CD4-positive, alpha-beta memory T cell (primary cell): ENCODE results near the gene KCNIP1. TPM values are rescaled to one million over a fixed set of nuclear protein-coding genes. Genes with fewer than 3 reads are reported as not detected.
A peak's percentile ranks its signal among the peaks of the same experiment; 100 is the strongest.

Experiments
- CTCF ChIA-PET: fragments of 350-600 bp; sonication (Branson Sonifier 250); formaldehyde crosslinking; loops from one replicate; lab custom pipeline; 2021; ENCODE audit warnings: inconsistent platforms; ENCODE audit not compliant: partially characterized antibody; lab: Charles Lee
- POLR2A ChIA-PET: fragments of 350-600 bp; sonication (Branson Sonifier 250); formaldehyde crosslinking; loops from one replicate; lab custom pipeline; 2021; ENCODE audit not compliant: partially characterized antibody; lab: Charles Lee
- DNase-seq, 5 donors: peaks; one replicate each; pipeline versions ENCODE4 v3.0.0 to v3.0.0-alpha.2; 2020 to 2022; ENCODE audit warnings: mixed read lengths in 1 of 5
- H3K27ac ChIP-seq: one replicate; pipeline ENCODE4 v1.7.0; 2013; ENCODE audit warnings: low read depth, low read length
- H3K27me3 ChIP-seq: 2 replicates; pipeline ENCODE4 v1.7.0; 2013; ENCODE audit warnings: mild to moderate bottlenecking, low read length, moderate library complexity; ENCODE audit not compliant: insufficient read depth
- H3K36me3 ChIP-seq: 2 replicates; pipeline ENCODE4 v1.7.0; 2013; ENCODE audit warnings: mild to moderate bottlenecking, low read length, moderate library complexity; ENCODE audit not compliant: insufficient read depth
- H3K4me1 ChIP-seq: 2 replicates; pipeline ENCODE4 v1.7.0; 2013; ENCODE audit warnings: mild to moderate bottlenecking, low read length, moderate library complexity; ENCODE audit not compliant: insufficient read depth
- H3K4me3 ChIP-seq, 2 donors: one replicate each; pipeline ENCODE4 v1.7.0; 2013; ENCODE audit warnings: low read length in 2 of 2, mild to moderate bottlenecking in 1 of 2
- H3K9me3 ChIP-seq, 2 donors: one replicate each; pipeline ENCODE4 v1.7.0; 2013; ENCODE audit warnings: low read length in 2 of 2, control low read depth in 1 of 2; ENCODE audit not compliant: control insufficient read depth in 1 of 2
- H3K27ac Mint-ChIP-seq, 7 donors: one replicate each; pipeline ENCODE4 v1.8.0; 2020 to 2021; ENCODE audit warnings: mixed read lengths in 7 of 7, mild to moderate bottlenecking in 6 of 7, inconsistent platforms in 3 of 7, moderate library complexity in 3 of 7
- H3K27me3 Mint-ChIP-seq, 2 donors: one replicate each; pipeline ENCODE4 v1.8.0; 2020 to 2021; ENCODE audit warnings: mixed read lengths in 2 of 2
- H3K36me3 Mint-ChIP-seq, 2 donors: one replicate each; pipeline ENCODE4 v1.8.0; 2020 to 2021; ENCODE audit warnings: mixed read lengths in 2 of 2, inconsistent platforms in 1 of 2, mild to moderate bottlenecking in 1 of 2
- H3K4me1 Mint-ChIP-seq, 4 donors: one replicate each; pipeline ENCODE4 v1.8.0; 2020 to 2021; ENCODE audit warnings: mixed read lengths in 4 of 4, mild to moderate bottlenecking in 1 of 4
- H3K4me3 Mint-ChIP-seq, 8 donors: one replicate each; pipeline ENCODE4 v1.8.0; 2020 to 2021; ENCODE audit warnings: mixed read lengths in 8 of 8, mild to moderate bottlenecking in 7 of 8, moderate library complexity in 6 of 8, inconsistent platforms in 3 of 8
- H3K9me3 Mint-ChIP-seq, 8 donors: one replicate each; pipeline ENCODE4 v1.8.0; 2020 to 2021; ENCODE audit warnings: mixed read lengths in 8 of 8, mild to moderate bottlenecking in 5 of 8, inconsistent platforms in 3 of 8, moderate library complexity in 1 of 8
- intact Hi-C: fragments of 100-400 bp; cut with micrococcal nuclease; formaldehyde crosslinking; loops from one replicate; pipeline ENCODE4 v1.15.1; 2023
- polyA plus RNA-seq, 2 donors: library from polyadenylated mRNA; unstranded; fragments of 300-500 nt; fragmentation: Illumina TruSeq; gene quantifications; one replicate each; pipeline ENCODE4 v1.2.3, GENCODE V29; 2021
- total RNA-seq, 2 experiments: library from RNA; stranded (reverse); gene quantifications; one replicate each; pipeline ENCODE4 v1.2.3, GENCODE V29; 2021

KCNIP1 gene
- total and polyA plus RNA-seq, 4 experiments from 2014 or later, result not detected

DNA sequence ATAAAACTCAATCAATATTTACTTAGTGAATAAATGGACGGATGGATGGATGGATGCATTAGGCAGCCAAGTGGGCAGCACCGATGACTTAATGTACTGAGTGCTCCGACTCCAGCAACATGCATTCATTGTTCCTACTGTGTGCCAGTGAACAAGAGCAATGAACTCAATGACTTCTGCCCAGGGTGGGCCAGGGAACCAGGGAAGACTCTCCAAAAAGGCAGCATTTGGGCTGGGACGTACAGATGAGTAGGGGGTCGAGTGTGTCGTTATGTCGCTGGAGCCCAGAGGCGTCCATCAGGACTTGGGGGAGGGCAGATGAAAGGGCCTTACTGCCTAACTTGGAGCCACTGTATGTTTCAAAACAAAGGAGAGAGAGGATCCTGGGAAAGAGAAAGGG, 126.4 kb downstream of the KCNIP1 start:
- no peaks in the 10 kb centered on the region for H3K9me3 ChIP-seq
- Mint-ChIP-seq H3K4me1 (peaks cover 15 to 37% (median 22%) of the 10 kb centered on the region in 4 donors), H3K27ac (no peak overlapping the region), H3K4me3 (no peak overlapping the region), H3K27me3 (peaks cover 0 to 2% of the 10 kb centered on the region in 2 donors), H3K9me3 (no peaks in the 10 kb centered on the region), H3K36me3 (no peaks in the 10 kb centered on the region)
- intact Hi-C loops, result no loop called here
- CTCF ChIA-PET, result interaction anchor here (1.2 kb wide), 1 partner anchor 20 kb away, joined by 3 read pairs; no protein-coding TSS in a partner anchor
- no peak overlapping the region for H3K27ac ChIP-seq
- peaks cover 19% of the 10 kb centered on the region for H3K4me1 ChIP-seq
- POLR2A ChIA-PET, result no interaction called here
- H3K27me3 ChIP-seq, result no peaks in the 10 kb centered on the region
- H3K36me3 ChIP-seq, result no peaks in the 10 kb centered on the region
- H3K4me3 ChIP-seq, result no peak overlapping the region
- no peak for DNase-seq

DNA sequence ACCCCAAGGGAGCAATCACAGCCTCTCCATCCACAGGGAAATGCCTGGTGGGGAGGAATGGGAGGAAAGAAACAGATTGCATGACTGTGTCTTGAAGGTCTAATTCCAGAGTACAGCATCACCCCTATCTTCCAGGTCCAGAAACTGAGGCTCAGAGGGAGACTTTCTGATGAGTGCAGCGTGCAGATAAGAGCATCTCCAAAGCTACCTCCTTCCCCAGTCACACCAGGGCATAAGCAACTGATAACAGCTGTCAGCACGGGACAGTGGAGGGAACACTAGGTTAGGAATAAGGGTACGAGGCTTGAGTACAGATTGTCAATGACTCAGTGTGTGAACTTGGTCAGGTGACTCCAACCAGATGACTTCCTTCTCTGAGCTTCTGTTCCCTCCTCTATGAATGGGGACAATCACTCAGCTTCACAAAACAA, 126.9 kb downstream of the KCNIP1 start:
- H3K4me1 ChIP-seq, result peaks cover 19% of the 10 kb centered on the region
- no peak for DNase-seq
- Mint-ChIP-seq H3K36me3 (no peaks in the 10 kb centered on the region), H3K4me3 (no peak overlapping the region), H3K9me3 (no peaks in the 10 kb centered on the region), H3K27me3 (peaks cover 0 to 2% of the 10 kb centered on the region in 2 donors), H3K4me1 (peaks cover 15 to 37% (median 22%) of the 10 kb centered on the region in 4 donors), H3K27ac (no peak overlapping the region)
- H3K4me3 ChIP-seq, result no peak overlapping the region
- ChIA-PET CTCF (interaction anchor here (1.1 to 3.9 kb wide), 6 partner anchors 11 to 546 kb away, joined by 3 to 44 read pairs (median 4); no protein-coding TSS in a partner anchor), POLR2A (no interaction called here)
- no peaks in the 10 kb centered on the region for H3K27me3 ChIP-seq
- no peaks in the 10 kb centered on the region for H3K9me3 ChIP-seq
- intact Hi-C loops, result no loop called here
- no peaks in the 10 kb centered on the region for H3K36me3 ChIP-seq
- H3K27ac ChIP-seq, result no peak overlapping the region

DNA sequence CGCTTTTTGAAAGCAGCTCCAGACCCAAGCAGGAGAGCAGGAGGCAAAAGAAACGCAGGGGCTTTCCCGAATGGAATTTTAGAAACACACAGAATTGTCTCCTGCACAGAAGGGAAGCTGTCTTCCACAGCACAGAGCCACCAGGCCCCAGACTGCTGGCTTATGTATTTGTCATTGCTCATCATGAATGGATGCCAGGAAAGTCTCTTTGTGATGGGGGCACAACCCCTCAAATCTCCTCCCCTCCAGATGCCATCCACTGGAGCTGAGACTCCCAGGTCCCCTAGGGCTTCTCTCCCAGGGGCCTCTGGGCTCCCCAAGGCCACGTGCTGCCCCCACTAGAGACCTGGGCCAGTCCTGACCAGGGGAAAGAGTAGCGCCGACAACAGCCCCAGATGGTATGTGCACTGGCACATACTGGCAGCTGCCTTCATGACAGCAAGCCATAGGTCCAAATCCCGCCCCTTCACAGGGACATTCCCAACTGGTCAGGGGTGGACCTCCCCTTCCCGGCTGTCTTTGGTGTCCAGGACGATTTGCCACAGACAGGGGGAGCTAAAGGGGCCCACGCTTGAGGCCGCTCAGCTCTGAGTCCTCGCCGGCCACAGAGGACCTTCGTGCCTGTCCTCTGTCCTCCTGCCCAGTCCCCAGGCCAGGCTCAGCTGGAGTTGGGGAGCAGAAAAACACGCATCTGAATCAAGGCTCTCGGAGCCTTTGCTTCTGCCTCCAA, 127.8 kb downstream of the KCNIP1 start:
- ChIA-PET POLR2A (no interaction called here), CTCF (interaction anchor here (1.0 to 3.9 kb wide), 8 partner anchors 10 to 547 kb away, joined by 3 to 44 read pairs (median 4); no protein-coding TSS in a partner anchor)
- H3K27me3 Mint-ChIP-seq, result peaks cover 3 to 4% of the 10 kb centered on the region in 2 donors
- peaks cover 15 to 37% (median 22%) of the 10 kb centered on the region in 4 donors for H3K4me1 Mint-ChIP-seq
- no peaks in the 10 kb centered on the region for H3K27me3 ChIP-seq
- H3K36me3 Mint-ChIP-seq, result no peaks in the 10 kb centered on the region
- H3K27ac ChIP-seq, result no peak overlapping the region
- peaks cover 0 to 3% (median 0%) of the 10 kb centered on the region in 8 donors for H3K9me3 Mint-ChIP-seq
- no peak for DNase-seq
- intact Hi-C loops, result loop anchor here (2.0 kb wide), 1 partner anchor 405 kb away; no protein-coding TSS in a partner anchor
- no peak overlapping the region for H3K4me3 ChIP-seq
- no peaks in the 10 kb centered on the region for H3K36me3 ChIP-seq
- H3K27ac Mint-ChIP-seq, result no peak overlapping the region
- peak overlapping the region in 1 of 8 donors; percentile 7 for H3K4me3 Mint-ChIP-seq
- H3K9me3 ChIP-seq, result no peaks in the 10 kb centered on the region
- H3K4me1 ChIP-seq, result peaks cover 19% of the 10 kb centered on the region

DNA sequence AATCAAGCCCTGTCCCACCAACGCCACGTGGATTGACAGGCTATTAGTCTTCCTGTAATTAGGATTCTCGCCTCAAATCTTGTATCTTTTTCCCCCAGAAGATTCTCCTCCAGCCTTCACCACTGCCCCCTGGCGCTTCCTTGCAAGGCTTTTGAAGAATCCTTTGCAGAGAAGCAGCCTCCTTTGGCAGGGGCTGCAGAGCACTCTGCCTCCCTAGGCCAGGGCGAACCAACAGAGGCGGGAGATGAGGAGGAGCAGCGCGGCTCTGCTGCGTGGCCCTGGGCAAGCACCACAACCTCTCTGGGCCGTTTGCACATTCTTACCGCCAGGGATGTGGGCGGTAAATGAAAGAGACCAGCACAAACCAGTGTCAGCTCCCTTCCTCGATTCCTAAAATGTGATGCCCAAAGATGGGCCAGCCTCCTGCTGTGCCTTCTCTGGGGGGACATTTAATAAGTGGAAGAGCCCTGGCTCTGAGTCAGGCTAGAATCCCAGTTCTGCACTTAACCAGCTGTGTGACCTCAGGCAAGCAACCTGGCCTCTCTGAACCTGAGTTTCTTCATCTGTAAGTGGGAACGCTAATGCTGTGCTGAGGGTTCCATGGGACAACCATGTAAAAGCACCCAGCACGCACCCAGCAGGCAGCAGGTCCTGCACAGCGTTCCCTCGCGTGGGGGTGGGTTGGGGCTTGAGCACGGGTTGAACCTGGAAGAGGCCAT, 128.6 kb downstream of the KCNIP1 start:
- CTCF ChIA-PET, result interaction anchor here (1.0 to 3.9 kb wide), 5 partner anchors 8 to 199 kb away, joined by 3 to 44 read pairs (median 17); no protein-coding TSS in a partner anchor

DNA sequence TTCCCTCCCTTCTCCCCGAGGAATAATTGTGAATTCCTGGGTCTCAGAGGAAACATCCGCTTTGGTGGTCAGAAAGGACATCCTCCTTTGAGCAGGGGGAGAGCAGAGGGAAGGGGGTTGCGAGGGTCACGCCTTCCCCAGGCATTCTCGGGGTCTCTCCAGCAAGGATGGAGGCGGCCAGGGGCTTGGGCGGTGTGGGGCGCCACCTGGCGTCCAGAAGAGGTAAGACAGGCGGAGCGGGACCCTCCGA, 129.1 kb downstream of the KCNIP1 start:
- Mint-ChIP-seq H3K36me3 (no peaks in the 10 kb centered on the region), H3K27me3 (peaks cover 4 to 7% of the 10 kb centered on the region in 2 donors), H3K4me3 (peak overlapping the region; percentile 72 to 93 (median 85)), H3K4me1 (peaks cover 15 to 37% (median 22%) of the 10 kb centered on the region in 4 donors), H3K27ac (peak overlapping the region in 3 of 7 donors; percentile 25 to 77 (median 74)), H3K9me3 (peaks cover 0 to 3% (median 0%) of the 10 kb centered on the region in 8 donors)
- DNase-seq, result peak in 3 of 5 donors; percentile 36 to 48 (median 40)
- no peaks in the 10 kb centered on the region for H3K27me3 ChIP-seq
- CTCF ChIA-PET, result interaction anchor here (0.9 to 3.9 kb wide), 7 partner anchors 9 to 535 kb away, joined by 3 to 44 read pairs (median 4); no protein-coding TSS in a partner anchor
- no peaks in the 10 kb centered on the region for H3K36me3 ChIP-seq
- POLR2A ChIA-PET, result no interaction called here
- intact Hi-C loops, result loop anchor here (2.0 kb wide), 1 partner anchor 406 kb away; no protein-coding TSS in a partner anchor
- no peak overlapping the region for H3K27ac ChIP-seq
- H3K4me3 ChIP-seq, result peak overlapping the region in 1 of 2 donors; percentile 43
- peaks cover 19% of the 10 kb centered on the region for H3K4me1 ChIP-seq
- no peaks in the 10 kb centered on the region for H3K9me3 ChIP-seq

More for the DNA sequence above, 128.6 kb downstream of the KCNIP1 start:
- H3K27me3 ChIP-seq, result no peaks in the 10 kb centered on the region
- intact Hi-C loops, result loop anchor here (2.0 kb wide), 1 partner anchor 406 kb away; no protein-coding TSS in a partner anchor
- H3K27ac ChIP-seq, result no peak overlapping the region
- peak overlapping the region in 1 of 2 donors; percentile 43 for H3K4me3 ChIP-seq
- Mint-ChIP-seq H3K27me3 (peaks cover 4% of the 10 kb centered on the region in 2 donors), H3K27ac (peak overlapping the region in 1 of 7 donors; percentile 77), H3K4me1 (peaks cover 15 to 37% (median 22%) of the 10 kb centered on the region in 4 donors), H3K36me3 (no peaks in the 10 kb centered on the region), H3K9me3 (peaks cover 0 to 3% (median 0%) of the 10 kb centered on the region in 8 donors), H3K4me3 (peak overlapping the region; percentile 30 to 93 (median 85))
- H3K4me1 ChIP-seq, result peaks cover 19% of the 10 kb centered on the region
- peak in 1 of 5 donors; percentile 7 for DNase-seq
- no peaks in the 10 kb centered on the region for H3K9me3 ChIP-seq
- no peaks in the 10 kb centered on the region for H3K36me3 ChIP-seq
- POLR2A ChIA-PET, result no interaction called here

DNA sequence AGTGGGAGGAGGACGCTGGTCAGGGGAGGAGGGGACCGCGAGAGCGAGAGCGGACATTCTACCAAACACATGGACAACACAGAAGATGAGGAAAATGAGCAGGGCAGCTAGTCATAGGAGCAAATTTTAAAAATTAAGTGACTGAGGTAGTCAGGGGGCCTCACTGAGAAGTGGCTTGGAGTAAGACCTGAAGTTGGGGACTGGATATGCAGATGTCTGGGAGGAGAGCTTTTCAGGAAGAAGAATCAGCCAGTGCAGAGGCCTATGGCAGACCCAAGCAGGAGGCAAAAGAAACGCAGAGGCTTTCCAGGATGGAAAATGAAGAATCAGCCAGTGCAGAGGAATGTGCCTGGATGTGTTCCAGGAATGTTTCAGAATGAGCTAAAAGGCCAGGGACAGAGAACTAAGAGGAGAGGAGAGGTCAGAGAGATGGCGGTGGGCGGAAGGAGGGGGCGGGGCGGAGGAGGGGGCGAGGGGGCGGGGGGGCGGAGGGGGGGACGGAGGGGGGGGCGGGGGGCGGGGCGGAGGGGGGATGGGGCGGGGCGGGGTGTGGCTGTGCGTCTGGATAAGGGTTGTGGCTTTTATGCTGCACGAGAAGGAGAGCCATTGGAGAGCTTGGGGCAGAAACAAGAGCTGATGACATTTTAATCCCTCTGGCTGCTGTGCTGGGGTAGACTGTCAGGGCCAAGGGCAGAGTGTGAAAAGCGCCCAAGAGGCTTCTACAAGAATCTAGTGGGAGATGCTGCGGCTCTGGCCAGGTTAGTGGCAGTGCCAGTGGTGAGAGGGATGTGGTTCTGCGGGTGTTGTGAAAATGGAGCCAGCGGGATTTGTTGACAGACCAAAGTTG, 129.6 kb downstream of the KCNIP1 start:
- intact Hi-C loops, result loop anchor here (2.0 kb wide), 1 partner anchor 407 kb away; no protein-coding TSS in a partner anchor
- H3K9me3 Mint-ChIP-seq, result peaks cover 0 to 3% (median 0%) of the 10 kb centered on the region in 8 donors
- H3K27ac Mint-ChIP-seq, result peak overlapping the region in 6 of 7 donors; percentile 25 to 82 (median 76)
- H3K4me1 Mint-ChIP-seq, result peaks cover 15 to 37% (median 22%) of the 10 kb centered on the region in 4 donors
- no peaks in the 10 kb centered on the region for H3K27me3 ChIP-seq
- H3K27me3 Mint-ChIP-seq, result peaks cover 5 to 7% of the 10 kb centered on the region in 2 donors
- no peak overlapping the region for H3K27ac ChIP-seq
- no peaks in the 10 kb centered on the region for H3K36me3 Mint-ChIP-seq
- DNase-seq, result peak in 1 of 5 donors; percentile 38
- ChIA-PET POLR2A (no interaction called here), CTCF (interaction anchor here (0.7 to 3.9 kb wide), 14 partner anchors 7 to 535 kb away, joined by 3 to 44 read pairs (median 4); no protein-coding TSS in a partner anchor)
- peaks cover 19% of the 10 kb centered on the region for H3K4me1 ChIP-seq
- peak overlapping the region in 1 of 2 donors; percentile 43 for H3K4me3 ChIP-seq
- H3K36me3 ChIP-seq, result no peaks in the 10 kb centered on the region
- H3K4me3 Mint-ChIP-seq, result peak overlapping the region; percentile 72 to 93 (median 85)
- no peaks in the 10 kb centered on the region for H3K9me3 ChIP-seq
